Uterus (tissue), 2 donors: ENCODE data around the gene PSTK.

Source experiments
- CTCF ChIP-seq, 4 experiments: fragments of 200-600 bp in 2 of 4; fragments of 450-650 bp in 2 of 4; sonication (generic) in 2 of 4; IDR thresholded peaks; one replicate each; pipeline ENCODE4 v1.5.1; 2016 to 2019; ENCODE audit warnings: antibody characterized with exemption in 4 of 4, mild to moderate bottlenecking in 2 of 4, moderate library complexity in 1 of 4
- POLR2A ChIP-seq, 2 donors: fragments of 450-650 bp; IDR thresholded peaks; one replicate each; pipeline ENCODE4 v1.6.1; 2016; ENCODE audit warnings: antibody characterized with exemption in 2 of 2, mild to moderate bottlenecking in 1 of 2, moderate library complexity in 1 of 2

- TF ChIP-seq CTCF (IDR thresholded peaks at IDR 0.05): no peak
- no peak for TF ChIP-seq POLR2A (IDR thresholded peaks at IDR 0.05)
Observed at GRCh38 chr10:122983898-122984297, 3.7 kb downstream of the PSTK start.
